Measurements from ENCODE around the gene SLC7A1.

GRCh38 chr13:29464105-29464679 lies 131.3 kb downstream of the SLC7A1 start:
- no peak for TF ChIP-seq CTCF (IDR thresholded peaks at IDR 0.05)
- no peak for TF ChIP-seq POLR2A (IDR thresholded peaks at IDR 0.05)

All from vagina (tissue), 2 donors.